GM12891 (cell line): ENCODE measurements around the gene SYMPK. TPM values are rescaled to one million over a fixed set of nuclear protein-coding genes. Genes with fewer than 3 reads are reported as not detected.

Experiments used
- DNase-seq: peaks from one replicate; pipeline ENCODE4 v3.0.0; 2011; ENCODE audit warnings: low spot score; ENCODE audit not compliant: insufficient read length
- FAIRE-seq: peaks from 2 replicates; lab custom pipeline; 2011; peaks lifted over from hg19 to GRCh38; lab: Jason Lieb, UNC
- PAX5 ChIP-seq: IDR thresholded peaks from 2 replicates; pipeline ENCODE4 v1.6.1; 2011; ENCODE audit warnings: low read length, moderate library complexity, mild to moderate bottlenecking; ENCODE audit not compliant: insufficient read depth, severe bottlenecking
- POLR2A ChIP-seq: IDR thresholded peaks from 2 replicates; pipeline ENCODE4 v1.6.1; 2011; ENCODE audit warnings: low read depth, low read length, control low read depth
- POLR2AphosphoS5 ChIP-seq: IDR thresholded peaks from 2 replicates; pipeline ENCODE4 v1.6.1; 2011; ENCODE audit warnings: low read depth, low read length, control low read depth
- POU2F2 ChIP-seq: IDR thresholded peaks from 2 replicates; pipeline ENCODE4 v1.6.1; 2011; ENCODE audit warnings: low read depth, mild to moderate bottlenecking, control low read depth, low read length, moderate library complexity
- SPI1 ChIP-seq: IDR thresholded peaks from 2 replicates; pipeline ENCODE4 v1.6.1; 2011; ENCODE audit warnings: low read depth, low read length, control low read depth
- TAF1 ChIP-seq: IDR thresholded peaks from 2 replicates; pipeline ENCODE4 v1.6.1; 2011; ENCODE audit warnings: low read depth, low read length, control low read depth
- polyA plus RNA-seq: library from polyadenylated mRNA; unstranded; fragments of >200 nt; gene quantifications from one replicate; pipeline ENCODE4 v1.2.1, GENCODE V29; 2012; ENCODE audit warnings: low read depth, missing spikeins, inconsistent platforms; ENCODE audit not compliant: missing spikeins

Gene SYMPK
- polyA plus RNA-seq, result 51.0 TPM

DNA sequence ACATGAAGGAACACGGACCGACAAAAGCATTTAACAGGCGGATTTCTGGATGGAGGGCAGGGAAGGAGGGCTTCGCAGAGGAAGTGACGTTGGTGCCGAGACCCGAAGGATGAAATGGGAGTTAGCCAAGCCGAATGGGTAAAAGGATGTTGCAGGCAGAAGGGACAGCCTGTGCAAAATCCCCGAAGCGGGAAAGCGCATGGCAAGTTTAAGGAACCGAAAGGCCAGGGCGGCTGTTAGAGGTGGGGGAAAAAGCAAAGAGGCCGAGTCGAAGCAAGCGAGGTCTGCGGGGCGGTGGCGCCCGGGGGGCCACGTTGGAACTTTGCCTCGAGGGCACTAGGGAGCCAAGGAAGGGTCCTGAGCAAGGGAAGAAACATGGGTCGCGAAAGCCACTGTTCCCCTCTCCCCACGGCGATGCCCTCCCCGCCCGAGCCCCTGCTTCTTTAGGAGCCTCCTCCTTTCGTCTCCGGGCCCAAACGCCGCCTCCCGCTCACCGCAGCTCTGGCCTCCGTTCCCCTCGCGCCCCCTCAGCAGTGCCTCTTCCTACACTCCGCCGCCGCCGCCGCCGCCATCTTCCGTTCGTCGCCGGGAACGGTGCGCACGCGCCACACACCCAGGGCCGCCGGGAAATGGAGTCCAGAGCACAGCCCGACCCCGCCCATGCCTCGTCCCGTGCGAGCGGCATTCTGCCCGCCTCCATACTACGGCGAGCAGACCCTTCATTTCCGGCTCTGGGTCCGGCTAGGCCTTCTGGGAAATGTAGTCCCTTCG, at the start of gene SYMPK:
SYMPK (minus strand) TSS at position 584 of the 771 bp plus-strand sequence. CDS start 8,652 bp downstream, outside the sequence.
- TF ChIP-seq SPI1 (peak; percentile 63), POU2F2 (no peak), POLR2A (peak; percentile 83), TAF1 (peak; percentile 56; the same call in 1 of the 2 replicates), PAX5 (peak; percentile 74), POLR2AphosphoS5 (peak; percentile 60)
- FAIRE-seq (peak; percentile 99), DNase-seq (peak; percentile 100)

- FAIRE-seq (no peak), DNase-seq (no peak)
- TF ChIP-seq POLR2A (no peak), TAF1 (no peak), PAX5 (no peak), POLR2AphosphoS5 (no peak), POU2F2 (no peak), SPI1 (no peak)
Observed at GRCh38 chr19:45911291-45911690, 48.3 kb upstream of the SYMPK start.

DNA sequence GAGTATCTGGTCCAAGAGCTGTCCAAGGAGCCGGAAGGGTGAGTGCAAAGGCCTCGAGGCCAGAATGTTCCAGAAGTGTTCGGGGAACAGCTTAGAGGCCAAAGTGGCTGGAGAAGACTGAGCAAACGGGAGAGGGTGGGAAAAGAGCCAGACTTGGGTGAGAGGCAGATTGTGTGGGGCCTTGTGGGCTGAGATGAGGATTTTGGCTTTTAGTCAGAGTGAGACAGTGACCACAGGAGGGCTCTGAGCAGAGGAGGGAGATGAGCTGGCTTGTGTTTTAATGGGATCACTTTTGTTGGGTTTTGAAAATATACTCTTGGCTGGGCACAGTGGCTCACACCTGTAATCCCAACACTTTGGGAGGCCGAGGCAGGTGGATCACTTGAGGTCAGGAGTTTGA, 46.0 kb upstream of the SYMPK start:
- DNase-seq (no peak), FAIRE-seq (no peak)
- TF ChIP-seq POLR2A, result no peak

DNA sequence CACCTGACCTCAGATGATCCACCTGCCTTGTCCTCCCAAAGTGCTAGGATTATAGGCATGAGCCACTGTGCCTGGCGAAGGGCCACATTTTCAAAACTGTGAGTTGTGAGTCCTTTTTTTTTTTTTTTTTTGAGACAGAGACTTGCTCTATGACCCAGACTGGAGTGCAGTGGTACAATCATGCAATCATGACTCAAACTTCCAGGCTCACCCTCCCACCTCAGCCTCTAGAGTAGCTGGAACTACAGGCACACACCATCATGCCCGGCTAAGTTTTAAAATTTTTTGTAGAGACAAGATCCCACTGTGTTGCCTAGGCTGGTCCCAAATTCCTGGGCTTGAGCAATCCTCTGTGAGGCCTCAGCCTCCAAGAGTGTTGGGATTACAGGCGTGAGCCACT, 43.3 kb upstream of the SYMPK start:
- DNase-seq, result no peak
- TF ChIP-seq POLR2AphosphoS5 (no peak), TAF1 (no peak), SPI1 (no peak), PAX5 (no peak), POLR2A (no peak), POU2F2 (no peak)
- FAIRE-seq, result no peak

- FAIRE-seq, result no peak
- TF ChIP-seq POLR2A (no peak), PAX5 (no peak), POLR2AphosphoS5 (no peak), SPI1 (no peak), POU2F2 (no peak), TAF1 (no peak)
- no peak for DNase-seq
Observed at GRCh38 chr19:45905011-45905410, 42.1 kb upstream of the SYMPK start.

- DNase-seq, result peak; percentile 100
- no peak for TF ChIP-seq POU2F2
- peak; percentile 58; the same call in 1 of the 2 replicates for TF ChIP-seq POLR2A
- TF ChIP-seq POLR2AphosphoS5, result peak; percentile 70; the same call in 1 of the 2 replicates
- FAIRE-seq, result peak; percentile 100
Observed at GRCh38 chr19:45902651-45903625, 40.0 kb upstream of the SYMPK start.

DNA sequence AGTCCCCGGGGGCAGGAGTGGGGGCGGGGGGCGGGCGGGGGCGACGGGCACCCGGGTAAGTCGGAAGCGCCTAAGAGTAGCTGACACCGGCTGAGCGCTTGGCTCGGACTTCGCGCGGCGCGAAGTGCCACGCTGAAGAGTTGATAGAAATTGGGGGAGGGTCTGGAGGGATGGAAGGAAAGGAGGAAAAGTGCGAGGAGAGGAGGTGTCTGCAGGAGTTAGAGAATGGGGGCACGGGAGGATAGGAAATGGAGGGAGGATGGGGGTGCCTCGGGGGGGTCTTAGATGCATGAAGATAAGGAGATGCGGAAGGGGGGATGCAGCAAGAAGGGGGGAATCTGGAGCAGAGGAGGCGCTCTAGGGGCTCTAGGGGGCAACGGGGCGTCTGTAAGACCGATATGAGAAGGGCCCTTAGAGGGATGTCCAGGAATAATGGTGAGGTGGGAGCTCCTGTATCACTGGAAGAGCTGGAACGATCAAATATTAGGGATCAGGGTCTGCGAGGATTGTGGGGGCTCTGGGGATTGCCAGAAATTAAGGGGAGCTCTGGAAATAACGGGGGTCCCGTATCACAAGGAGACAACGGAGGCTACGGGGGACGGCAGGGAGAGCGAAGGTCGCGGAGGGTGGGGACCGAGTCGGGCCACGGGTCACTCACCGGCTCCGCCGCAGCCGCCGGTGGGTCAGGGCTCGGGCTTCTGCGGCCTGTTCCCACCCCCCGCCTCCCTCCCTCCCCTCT, 39.1 kb upstream of the SYMPK start, which contains the start of gene MYPOP:
MYPOP (minus strand) TSS at position 702 of the 739 bp plus-strand sequence. CDS start 840 bp downstream, outside the sequence.
- FAIRE-seq (no peak), DNase-seq (no peak)
- TF ChIP-seq PAX5, result no peak
- TF ChIP-seq POU2F2, result no peak
- no peak for TF ChIP-seq POLR2A
- no peak for TF ChIP-seq POLR2AphosphoS5

GRCh38 chr19:45901432-45901911, 38.5 kb upstream of the SYMPK start:
- DNase-seq, result no peak

More at GRCh38 chr19:45901432-45901911, 38.5 kb upstream of the SYMPK start:
- TF ChIP-seq PAX5 (no peak), SPI1 (no peak), POLR2A (no peak), TAF1 (no peak), POU2F2 (no peak), POLR2AphosphoS5 (no peak)
- peak; percentile 71 for FAIRE-seq
